Retinal pigment epithelial cell (primary cell): ENCODE data around the gene ZNF195.
"Not testable (repeated sequence)": the region's sequence is repeated elsewhere in the genome, so short reads cannot be mapped to it uniquely, and the experiment has no call there.

Experiments
- DNase-seq: peaks from one replicate; pipeline ENCODE4 v3.0.0-alpha.2; 2010; ENCODE audit warnings: low read depth
- H3K4me3 ChIP-seq: 2 replicates; pipeline ENCODE4 v1.5.1; 2011; ENCODE audit warnings: mild to moderate bottlenecking, low read length, control low read depth, moderate library complexity
- CTCF ChIP-seq: conservative IDR thresholded peaks from 2 replicates; pipeline ENCODE4 v1.5.1; 2011; ENCODE audit warnings: low read depth, low read length, control low read depth, inconsistent platforms

ZNF195 gene

DNA sequence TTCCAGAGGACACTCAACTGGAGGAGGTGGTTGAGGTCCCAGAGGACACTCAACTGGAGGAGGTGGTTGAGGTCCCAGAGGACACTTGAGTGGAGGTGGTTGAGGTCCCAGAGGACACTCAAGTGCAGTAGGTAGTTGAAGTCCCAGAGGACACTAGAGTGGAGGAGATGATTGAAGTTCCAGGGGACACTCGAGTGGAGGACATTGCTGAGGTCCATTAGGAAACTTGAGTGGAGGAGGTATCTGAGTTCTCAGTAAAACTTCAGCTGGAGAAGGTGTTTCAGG lies 39.7 kb downstream of the ZNF195 start:
- no peak for TF ChIP-seq CTCF
- DNase-seq, result no peak
- no peak overlapping the region for H3K4me3 ChIP-seq

GRCh38 chr11:3338569-3339339 lies 40.2 kb downstream of the ZNF195 start:
- no peak overlapping the region for H3K4me3 ChIP-seq
- no peak for TF ChIP-seq CTCF
- no peak for DNase-seq

DNA sequence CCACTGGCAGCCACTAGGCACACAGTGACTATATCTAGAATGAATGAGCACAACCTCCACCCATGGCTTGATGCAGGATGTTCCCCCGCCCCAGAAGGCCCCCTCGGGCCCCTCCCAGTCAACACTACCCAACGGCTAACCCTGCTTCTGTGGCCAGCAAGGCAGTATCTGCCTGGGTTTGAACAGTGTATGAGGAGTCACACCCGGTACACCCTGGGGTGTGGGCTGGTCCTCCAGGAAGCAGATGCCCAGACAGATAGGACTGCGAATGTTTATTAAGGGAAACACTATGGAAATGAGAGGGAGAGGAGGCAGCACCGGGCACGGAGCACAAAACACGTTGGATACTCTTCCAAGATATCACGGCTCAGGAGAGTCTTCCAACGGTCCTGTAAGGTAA lies 42.5 kb downstream of the ZNF195 start:
- not testable (repeated sequence) for DNase-seq, H3K4me3 ChIP-seq

GRCh38 chr11:3333157-3333556 lies 45.8 kb downstream of the ZNF195 start:
- not testable (repeated sequence) for DNase-seq, H3K4me3 ChIP-seq

DNA sequence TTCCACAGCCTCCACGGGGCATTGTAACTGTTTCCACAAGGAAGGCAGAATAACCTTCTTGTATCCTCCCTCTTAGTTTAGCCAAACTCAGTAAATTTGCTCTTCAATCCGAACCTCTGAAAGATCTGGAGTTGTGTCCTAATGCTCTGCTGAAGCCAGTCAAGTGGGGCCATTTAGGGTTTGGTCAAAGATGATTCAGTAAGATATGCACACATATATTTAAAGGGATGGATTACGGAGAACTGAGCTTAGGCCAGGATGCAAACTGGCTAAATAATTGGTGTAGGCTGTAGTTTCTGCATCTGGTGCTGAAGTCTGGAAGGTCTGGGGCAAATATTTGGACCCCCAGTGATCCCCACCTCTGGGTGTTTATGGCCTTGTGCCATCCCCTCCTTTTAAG lies 47.9 kb downstream of the ZNF195 start:
- DNase-seq, H3K4me3 ChIP-seq: not testable (repeated sequence)

GRCh38 chr11:3330064-3330463 lies 48.9 kb downstream of the ZNF195 start:
- not testable (repeated sequence) for H3K4me3 ChIP-seq, DNase-seq

DNA sequence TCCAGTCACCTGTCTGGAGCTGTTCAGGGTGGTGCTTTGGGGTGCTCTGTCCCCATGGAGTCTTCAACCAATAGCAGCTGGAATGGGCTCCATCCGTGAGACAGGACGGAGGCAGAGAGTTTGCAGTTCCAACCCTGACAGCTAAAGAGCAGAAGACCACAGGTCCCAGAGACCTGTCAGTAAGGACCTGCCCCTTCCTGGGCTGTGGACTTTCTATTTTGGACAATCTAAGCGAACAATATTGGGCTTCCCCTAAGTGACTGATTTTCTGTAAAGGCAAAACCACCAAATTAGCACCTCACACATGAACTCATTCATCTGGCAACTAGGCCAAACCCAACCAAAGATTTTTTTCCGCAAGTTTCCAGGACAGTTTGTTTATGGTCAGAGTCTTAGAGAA lies 50.4 kb downstream of the ZNF195 start:
- DNase-seq, H3K4me3 ChIP-seq: not testable (repeated sequence)

DNA sequence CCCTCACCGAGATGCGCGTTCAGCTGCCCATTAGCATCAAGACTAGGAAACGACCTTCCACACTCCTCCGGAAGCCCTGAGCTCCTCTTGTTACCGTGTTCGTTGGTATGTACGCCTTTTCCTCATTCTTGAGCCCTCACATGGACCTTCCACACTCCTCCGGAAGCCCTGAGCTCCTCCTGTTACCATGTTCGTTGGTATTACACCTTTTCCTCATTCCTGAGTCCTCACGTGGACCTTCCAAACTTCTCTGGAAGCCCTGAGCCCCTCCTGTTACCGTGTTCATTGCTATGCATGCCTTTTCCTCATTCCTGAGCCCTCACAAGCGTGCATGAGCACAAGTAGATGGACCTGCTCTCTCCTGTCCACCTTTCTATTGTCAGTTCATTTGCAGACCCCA lies 52.5 kb downstream of the ZNF195 start:
- not testable (repeated sequence) for H3K4me3 ChIP-seq, DNase-seq

DNA sequence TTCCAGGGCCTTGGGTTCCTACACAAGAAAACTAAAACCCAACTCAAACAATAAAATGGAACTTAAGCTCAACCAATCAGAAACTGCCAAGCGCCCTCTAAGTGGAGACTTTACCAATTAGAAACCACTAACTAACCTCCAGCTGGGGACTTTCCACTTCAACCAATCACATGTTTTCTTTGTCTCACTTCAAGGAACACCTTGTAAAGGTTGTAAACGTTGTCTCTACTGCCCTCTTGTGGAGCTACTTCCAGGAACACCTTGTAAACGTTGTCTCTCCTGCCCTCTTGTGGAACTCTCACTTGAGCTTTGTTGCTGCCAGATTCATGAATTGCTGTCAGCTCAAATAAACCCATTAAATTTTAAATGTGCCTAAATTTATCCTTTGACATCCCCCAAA lies 54.2 kb downstream of the ZNF195 start:
- not testable (repeated sequence) for DNase-seq, H3K4me3 ChIP-seq
